Liver (tissue), 9 donors: Measurements from ENCODE around the gene COL5A1. TPM values are rescaled to one million over a fixed set of nuclear protein-coding genes. Genes with fewer than 3 reads are reported as not detected.

Source experiments
- DNase-seq: peaks from one replicate; pipeline ENCODE4 v3.0.0-alpha.2; 2017; ENCODE audit warnings: low spot score
- H3K27ac ChIP-seq, 2 donors: one replicate each; pipeline ENCODE4 v1.7.0; 2013; ENCODE audit warnings: inconsistent platforms in 2 of 2, low read length in 2 of 2, control low read depth in 1 of 2, low read depth in 1 of 2, mild to moderate bottlenecking in 1 of 2
- H3K27me3 ChIP-seq, 4 donors: one replicate each; pipeline versions ENCODE4 v1.6.1 to v1.7.0; 2013; ENCODE audit warnings: low read length in 3 of 4, inconsistent platforms in 1 of 4, mild to moderate bottlenecking in 1 of 4, moderate library complexity in 1 of 4; ENCODE audit not compliant: control insufficient read depth in 4 of 4, insufficient read depth in 4 of 4
- H3K36me3 ChIP-seq, 4 donors: one replicate each; pipeline versions ENCODE4 v1.6.1 to v1.7.0; 2013; ENCODE audit warnings: low read length in 3 of 4, mild to moderate bottlenecking in 3 of 4, low read depth in 1 of 4, moderate library complexity in 1 of 4; ENCODE audit not compliant: control insufficient read depth in 4 of 4, insufficient read depth in 3 of 4
- H3K4me1 ChIP-seq, 4 donors: one replicate each; pipeline versions ENCODE4 v1.6.1 to v1.7.0; 2013; ENCODE audit warnings: low read length in 3 of 4, mild to moderate bottlenecking in 3 of 4, moderate library complexity in 1 of 4; ENCODE audit not compliant: control insufficient read depth in 4 of 4, insufficient read depth in 4 of 4
- H3K4me3 ChIP-seq, 3 donors: one replicate each; pipeline versions ENCODE4 v1.6.1 to v1.7.0; 2013; ENCODE audit warnings: low read length in 3 of 3, control low read depth in 1 of 3, low read depth in 1 of 3, mild to moderate bottlenecking in 1 of 3
- H3K9ac ChIP-seq, 2 donors: one replicate each; pipeline ENCODE4 v1.7.0; 2013; ENCODE audit warnings: low read length in 2 of 2, mild to moderate bottlenecking in 2 of 2, moderate library complexity in 2 of 2, control low read depth in 1 of 2, low read depth in 1 of 2
- H3K9me3 ChIP-seq, 4 donors: one replicate each; pipeline versions ENCODE4 v1.6.1 to v1.7.0; 2013; ENCODE audit warnings: low read length in 3 of 4; ENCODE audit not compliant: control insufficient read depth in 4 of 4
- CTCF ChIP-seq: fragments of 150-350 bp; IDR thresholded peaks from 2 replicates; pipeline ENCODE4 v1.5.1; 2017; ENCODE audit warnings: improper control_type of control experiment, low read depth, low read length; ENCODE audit not compliant: missing input control
- EGR1 ChIP-seq, 2 donors: IDR thresholded peaks; 2 replicates each; pipeline ENCODE4 v1.6.1; 2016 to 2018; ENCODE audit warnings: antibody characterized with exemption in 2 of 2, low read depth in 2 of 2
- FOXA1 ChIP-seq: IDR thresholded peaks from 2 replicates; pipeline ENCODE4 v1.6.1; 2016; ENCODE audit warnings: antibody characterized with exemption
- FOXA2 ChIP-seq: IDR thresholded peaks from 2 replicates; pipeline ENCODE4 v1.6.1; 2016; ENCODE audit warnings: antibody characterized with exemption
- HNF4A ChIP-seq, 2 donors: conservative IDR thresholded peaks; 2 replicates each; pipeline ENCODE4 v1.6.1; 2016; ENCODE audit warnings: antibody characterized with exemption in 2 of 2, mild to moderate bottlenecking in 2 of 2
- JUND ChIP-seq, 2 donors: IDR thresholded peaks; 2 replicates each; pipeline ENCODE4 v1.6.1; 2016; ENCODE audit warnings: antibody characterized with exemption in 2 of 2
- NR2F2 ChIP-seq: IDR thresholded peaks from 2 replicates; pipeline ENCODE4 v1.6.1; 2016; ENCODE audit warnings: antibody characterized with exemption
- RAD21 ChIP-seq, 2 donors: IDR thresholded peaks; 2 replicates each; pipeline ENCODE4 v1.6.1; 2016; ENCODE audit warnings: antibody characterized with exemption in 2 of 2, mild to moderate bottlenecking in 2 of 2
- REST ChIP-seq: IDR thresholded peaks from 2 replicates; pipeline ENCODE4 v1.6.1; 2016; ENCODE audit warnings: antibody characterized with exemption, mild to moderate bottlenecking
- RXRA ChIP-seq, 2 donors: IDR thresholded peaks; 2 replicates each; pipeline ENCODE4 v1.6.1; 2017 to 2018; ENCODE audit warnings: antibody characterized with exemption in 2 of 2, mild to moderate bottlenecking in 1 of 2
- SP1 ChIP-seq: IDR thresholded peaks from 2 replicates; pipeline ENCODE4 v1.6.1; 2018; ENCODE audit warnings: antibody characterized with exemption, mild to moderate bottlenecking
- TAF1 ChIP-seq: conservative IDR thresholded peaks from 2 replicates; pipeline ENCODE4 v1.6.1; 2016; ENCODE audit warnings: antibody characterized with exemption, mild to moderate bottlenecking
- YY1 ChIP-seq: IDR thresholded peaks from 2 replicates; pipeline ENCODE4 v1.6.1; 2016; ENCODE audit warnings: antibody characterized with exemption, mild to moderate bottlenecking
- WGBS: extraction: QIAGEN DNeasy Blood & Tissue Kit; methylation state at CpG from one replicate; pipeline ENCODE4 v1.1.7; 2013; 5-methylcytosine and 5-hydroxymethylcytosine counted together
- polyA plus RNA-seq, 2 donors: library from polyadenylated mRNA; stranded (reverse) in 1 of 2; unstranded in 1 of 2; fragments of 200-250 nt in 1 of 2; fragments of >200 nt in 1 of 2; fragmentation: Nextera tagmentation in 1 of 2; extraction: Ambion mirVana in 1 of 2; gene quantifications; one replicate each; pipeline versions ENCODE4 v1.2.1 to v1.2.3, GENCODE V29; 2013 to 2015
- total RNA-seq, 2 donors: library from RNA; depleted of rRNA; stranded (reverse); fragments of >200 nt; gene quantifications; one replicate each; pipeline ENCODE4 v1.2.3, GENCODE V29; 2014
- donor health status: healthy.
- donor health status: healthy.
- donor health status: healthy.
- donor health status: healthy.
- donor health status: healthy.

Gene COL5A1
- total and polyA plus RNA-seq, 4 donors: 0.67 to 15.6 (median 11.2) TPM

- H3K27ac ChIP-seq: no peak overlapping the region
- TF ChIP-seq RAD21 (IDR thresholded peaks at IDR 0.05) (no peak), FOXA2 (no peak), EGR1 (IDR thresholded peaks at IDR 0.05; ENCODE audit: low read depth in 2 of 2) (no peak), RXRA (IDR thresholded peaks at IDR 0.05) (no peak), TAF1 (no peak), CTCF (no peak), SP1 (no peak), NR2F2 (no peak), FOXA1 (no peak), REST (no peak), YY1 (no peak), HNF4A (conservative IDR thresholded peaks at IDR 0.05) (no peak), JUND (IDR thresholded peaks at IDR 0.05) (no peak)
- no peaks in the 10 kb centered on the region for H3K27me3 ChIP-seq
- no peaks in the 10 kb centered on the region for H3K36me3 ChIP-seq
- no peaks in the 10 kb centered on the region for H3K4me1 ChIP-seq
- H3K9ac ChIP-seq: no peak overlapping the region
- no peaks in the 10 kb centered on the region for H3K9me3 ChIP-seq
- DNase-seq: no peak
- H3K4me3 ChIP-seq: no peak overlapping the region
- WGBS: 87% methylated on average over 11 of the region's 11 CpGs
These were observed 244.9 kb downstream of the COL5A1 start for GRCh38 chr9:134886413-134886913.

GRCh38 chr9:134887219-134887618, 245.6 kb downstream of the COL5A1 start:
- 82% methylated on average over 10 of the region's 10 CpGs for WGBS
- Histone ChIP-seq H3K9me3 (no peaks in the 10 kb centered on the region), H3K27me3 (no peaks in the 10 kb centered on the region), H3K27ac (no peak overlapping the region), H3K36me3 (no peaks in the 10 kb centered on the region), H3K4me1 (no peaks in the 10 kb centered on the region), H3K4me3 (no peak overlapping the region), H3K9ac (no peak overlapping the region)
- no peak for TF ChIP-seq TAF1
- DNase-seq: no peak
